ENCODE measurements around the gene ERICH4. TPM values are rescaled to one million over a fixed set of nuclear protein-coding genes. Genes with fewer than 3 reads are reported as not detected.

The ERICH4 gene
- total RNA-seq, 4 donors from 2014 or later, result not detected

- no peak for TF ChIP-seq CTCF (IDR thresholded peaks at IDR 0.05)
- DNase-seq (ENCODE audit: low spot score) (no peak), ATAC-seq (ENCODE audit: low FRiP score) (no peak)
Measured at GRCh38 chr19:41445575-41445974, 2.6 kb downstream of the ERICH4 start.

GRCh38 chr19:41447732-41448332 is 4.9 kb downstream of the ERICH4 start:
- no peak for ATAC-seq (ENCODE audit: low FRiP score)
- DNase-seq (ENCODE audit: low spot score), result no peak
- TF ChIP-seq CTCF (IDR thresholded peaks at IDR 0.05), result no peak

- peak; percentile 87 for ATAC-seq (ENCODE audit: low FRiP score)
- peak; percentile 54 for DNase-seq (ENCODE audit: low spot score)
- peak in 2 of 3 donors; percentile 73 to 92 for TF ChIP-seq CTCF (IDR thresholded peaks at IDR 0.05)
Measured at GRCh38 chr19:41449079-41449864, 6.3 kb downstream of the ERICH4 start.

GRCh38 chr19:41449865-41450178 is 6.9 kb downstream of the ERICH4 start:
- ATAC-seq (ENCODE audit: low FRiP score), result no peak
- TF ChIP-seq CTCF (IDR thresholded peaks at IDR 0.05), result no peak
- no peak for DNase-seq (ENCODE audit: low spot score)

- ATAC-seq (ENCODE audit: low FRiP score) (no peak), DNase-seq (ENCODE audit: low spot score) (no peak)
- no peak for TF ChIP-seq CTCF (IDR thresholded peaks at IDR 0.05)
Measured at GRCh38 chr19:41452584-41453275, 9.8 kb downstream of the ERICH4 start.

- ATAC-seq (ENCODE audit: low FRiP score) (no peak), DNase-seq (ENCODE audit: low spot score) (no peak)
- no peak for TF ChIP-seq CTCF (IDR thresholded peaks at IDR 0.05)
Measured at GRCh38 chr19:41455936-41456335, 13.0 kb downstream of the ERICH4 start.
